Effector CD8-positive, alpha-beta T cell (primary cell): ENCODE data around the gene B4GALT5.
"Not testable (repeated sequence)": the region's sequence is repeated elsewhere in the genome, so short reads cannot be mapped to it uniquely, and the experiment has no call there.

ENCODE experiments used
- DNase-seq: peaks from one replicate; lab custom pipeline; 2025; lab: John Stamatoyannopoulos, UW

The B4GALT5 gene

DNA sequence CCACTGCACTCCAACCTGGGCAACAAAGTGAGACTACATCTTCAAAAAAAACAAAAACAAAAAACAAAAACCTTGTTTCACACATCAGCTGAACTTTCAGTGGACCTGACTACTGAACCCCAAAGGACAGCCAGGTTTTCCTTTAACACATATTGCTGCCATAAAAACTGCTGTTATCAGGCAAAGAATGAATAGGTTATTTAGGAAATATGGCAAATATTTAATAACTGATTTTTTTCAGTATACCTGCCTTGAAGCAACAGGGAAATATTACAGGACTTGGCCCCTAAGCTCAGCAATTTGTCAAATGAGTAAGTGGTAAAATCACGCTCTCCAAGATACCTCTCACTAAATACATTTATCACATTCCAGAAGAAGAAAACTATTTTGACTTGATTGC, 34.0 kb downstream of the B4GALT5 start:
- no peak for DNase-seq

DNA sequence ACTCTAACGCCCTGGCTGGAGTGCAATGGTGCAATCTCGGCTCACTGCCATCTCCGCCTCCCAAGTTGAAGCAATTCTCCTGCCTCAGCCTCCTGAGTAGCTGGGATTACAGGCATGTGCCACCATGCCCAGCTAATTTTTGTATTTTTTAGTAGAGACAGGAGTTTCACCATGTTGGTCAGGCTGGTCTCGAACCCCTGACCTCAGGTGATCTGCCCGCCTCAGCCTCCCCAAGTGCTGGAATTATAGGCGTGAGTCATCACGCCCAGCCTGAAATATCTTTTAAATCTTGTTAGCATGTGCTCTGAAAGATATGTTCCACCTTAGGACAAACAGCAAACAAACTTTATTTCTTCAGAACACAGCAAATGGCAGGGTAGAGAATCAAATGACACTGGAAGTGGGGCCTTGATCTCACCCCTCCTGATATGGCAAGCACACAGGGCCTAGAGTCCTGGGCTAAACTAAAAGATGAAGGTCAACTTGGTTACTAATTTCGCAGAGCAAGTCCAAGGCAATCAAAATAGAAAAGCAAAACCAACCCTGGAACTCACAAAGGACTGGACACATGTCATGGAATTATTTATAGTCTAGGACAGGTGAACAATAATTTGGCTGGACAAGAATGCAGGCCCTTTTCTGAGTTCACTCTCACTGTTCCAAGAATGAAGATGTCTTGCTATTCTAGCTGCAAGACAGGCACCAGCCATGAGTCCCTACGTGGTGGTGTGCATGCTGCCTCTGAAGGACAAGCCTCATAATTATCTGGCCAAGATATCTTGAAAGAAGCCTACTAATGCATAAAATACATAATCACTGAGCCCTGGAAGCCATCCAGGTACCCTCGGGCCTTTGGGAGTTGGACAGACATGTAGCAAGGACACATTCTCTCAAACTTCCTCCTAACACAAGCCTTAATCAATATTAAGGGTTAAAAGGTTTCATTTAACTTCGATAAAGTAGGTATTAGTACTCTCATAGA, 35.6 kb downstream of the B4GALT5 start:
- DNase-seq, result no peak

DNA sequence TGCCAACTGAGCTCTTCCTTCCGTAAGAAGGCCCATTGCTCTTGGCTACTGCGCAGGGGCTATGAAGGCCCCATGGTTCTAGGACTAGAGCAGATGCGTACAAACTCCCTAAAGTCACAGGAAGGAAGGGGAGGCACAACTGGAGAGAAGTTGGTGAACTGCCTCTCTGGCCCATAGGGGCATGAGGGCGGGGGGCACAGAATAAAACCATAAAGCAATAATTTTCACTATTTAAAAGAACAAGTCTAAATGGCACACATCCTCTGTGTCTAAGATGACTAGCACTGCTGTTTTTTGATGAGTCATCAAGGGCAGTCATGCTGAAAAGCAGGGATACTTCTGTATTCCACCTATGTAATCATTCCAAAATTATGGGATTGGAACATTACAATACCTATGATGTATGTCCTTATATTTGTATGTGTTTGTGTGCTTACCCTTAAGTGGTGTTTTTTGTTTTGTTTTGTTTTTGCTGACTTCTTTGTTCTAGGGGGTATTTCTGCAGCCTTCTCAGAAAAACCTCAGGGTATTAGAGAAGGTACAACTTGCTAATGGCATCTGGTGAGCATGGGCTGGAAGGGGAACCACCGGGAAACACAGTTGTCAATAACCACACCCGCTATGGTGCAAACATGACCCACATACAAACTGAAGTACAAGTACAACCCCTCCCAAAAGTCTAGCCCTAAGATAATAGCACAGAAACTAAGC, 36.9 kb downstream of the B4GALT5 start:
- DNase-seq, result no peak

- DNase-seq, result no peak
These were observed 38.1 kb downstream of the B4GALT5 start for GRCh38 chr20:49675368-49676151.

DNA sequence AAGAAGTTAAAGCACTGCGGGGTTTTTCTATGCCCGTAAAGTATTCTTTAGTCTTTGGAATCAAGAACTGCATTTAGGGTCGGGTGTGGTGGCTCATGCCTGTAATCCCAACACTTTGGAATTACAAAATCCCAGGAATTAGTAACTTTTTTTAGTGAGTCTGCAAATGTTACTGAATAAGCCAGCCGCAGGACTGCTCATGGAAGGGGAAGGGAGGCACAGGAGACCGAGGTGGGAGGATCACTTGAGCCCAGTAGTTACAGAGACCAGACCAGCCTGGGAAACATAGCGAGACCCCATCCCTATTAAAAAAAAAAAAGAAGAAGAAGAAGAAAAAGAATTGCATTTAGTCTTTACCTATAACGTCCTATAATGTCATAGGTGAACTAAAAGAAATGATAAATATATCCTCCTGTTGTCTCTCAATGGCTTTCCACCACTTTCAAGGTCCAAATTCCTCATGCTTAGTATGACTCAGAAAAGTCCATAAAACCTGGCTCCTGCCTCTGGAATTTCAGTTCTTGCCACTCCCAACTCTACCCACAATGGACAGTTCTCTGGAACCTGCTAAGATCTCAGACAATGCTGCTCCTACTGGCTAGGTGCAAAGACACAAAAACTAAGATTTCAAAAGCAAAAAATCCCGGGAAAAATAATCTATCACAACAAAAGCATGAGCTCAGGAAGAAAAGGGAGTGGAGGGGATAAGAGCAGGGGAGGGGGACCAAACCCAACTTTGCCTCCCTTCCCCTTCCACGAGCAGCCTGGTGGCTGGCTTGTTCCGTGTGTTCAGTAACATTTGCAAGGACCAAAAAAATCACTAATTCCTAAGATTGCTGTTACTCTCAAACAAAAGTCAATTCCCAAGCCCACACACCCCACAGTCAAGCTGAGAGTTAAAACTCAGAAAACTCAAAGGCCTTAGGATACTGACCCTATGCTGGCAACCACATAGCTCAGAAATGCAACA, 39.0 kb downstream of the B4GALT5 start:
- no peak for DNase-seq

- DNase-seq, result no peak
These were observed 41.5 kb downstream of the B4GALT5 start for GRCh38 chr20:49672096-49672664.

DNA sequence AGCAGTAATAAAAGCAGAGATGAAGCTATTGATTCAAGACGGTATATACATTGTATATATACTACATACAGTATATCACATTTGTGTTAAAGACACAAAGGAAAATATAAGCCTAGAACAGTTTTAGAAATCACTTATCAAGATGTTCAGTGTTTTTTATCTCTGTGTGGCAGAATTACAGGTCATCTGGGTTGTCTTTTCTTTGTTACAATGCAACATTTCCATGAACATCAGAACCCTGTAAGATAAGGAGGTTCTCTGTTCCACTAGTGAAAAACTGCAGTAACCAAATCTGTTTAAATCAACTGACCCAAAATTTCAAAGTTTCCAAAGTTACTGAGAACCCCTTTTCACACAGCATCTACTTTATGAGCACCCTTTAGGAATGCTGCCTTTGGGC, 42.2 kb downstream of the B4GALT5 start:
- no peak for DNase-seq

DNA sequence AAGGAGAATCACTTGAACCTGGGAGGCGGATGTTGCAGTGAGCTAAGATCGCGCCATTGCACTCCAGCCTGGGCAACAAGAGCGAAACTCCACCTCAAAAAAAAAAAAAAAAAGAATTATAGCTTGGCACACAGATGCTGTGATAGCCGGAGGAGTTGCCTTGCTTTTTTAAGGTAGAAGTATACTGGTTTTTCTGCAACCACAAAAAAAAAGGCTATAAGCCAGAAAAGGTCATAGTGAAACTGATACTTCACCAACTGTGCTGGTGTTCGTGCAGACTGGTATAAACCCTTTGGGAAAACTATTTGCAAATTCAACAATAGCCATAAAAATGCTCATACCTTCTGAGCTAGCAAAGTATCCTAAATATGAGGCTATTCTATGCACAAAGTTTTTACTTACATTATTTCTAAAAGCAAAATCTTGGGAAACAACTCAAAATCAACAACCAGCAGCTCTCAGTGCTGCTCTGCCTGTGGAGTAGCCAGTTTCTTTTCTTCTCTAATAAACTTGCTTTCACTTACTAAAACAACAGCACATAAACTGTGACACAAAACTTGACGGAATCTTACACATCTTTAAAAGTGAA, 44.0 kb downstream of the B4GALT5 start:
- no peak for DNase-seq

GRCh38 chr20:49668878-49669195, 44.8 kb downstream of the B4GALT5 start:
- not testable (repeated sequence) for DNase-seq

GRCh38 chr20:49668181-49668877, 45.3 kb downstream of the B4GALT5 start:
- peak; percentile 18 for DNase-seq

DNA sequence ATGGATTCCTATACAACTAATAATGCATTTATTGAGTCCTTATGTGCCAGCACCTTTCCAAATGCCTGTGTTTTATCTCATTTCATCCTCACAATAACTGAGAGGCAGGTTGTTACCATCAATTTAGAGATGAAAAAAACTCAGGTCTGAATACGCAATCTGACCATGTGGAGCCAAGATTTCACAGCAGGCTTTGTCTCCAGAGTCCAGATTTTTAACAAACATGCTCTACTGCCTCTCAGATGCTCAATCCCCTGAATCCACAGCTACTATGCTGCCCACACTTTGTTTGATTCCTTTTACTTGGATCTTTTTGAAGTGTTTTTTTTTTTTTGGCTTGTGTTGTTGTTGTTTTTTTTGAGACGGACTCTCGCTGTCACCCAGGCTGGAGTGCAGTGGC, 46.8 kb downstream of the B4GALT5 start:
- no peak for DNase-seq

DNA sequence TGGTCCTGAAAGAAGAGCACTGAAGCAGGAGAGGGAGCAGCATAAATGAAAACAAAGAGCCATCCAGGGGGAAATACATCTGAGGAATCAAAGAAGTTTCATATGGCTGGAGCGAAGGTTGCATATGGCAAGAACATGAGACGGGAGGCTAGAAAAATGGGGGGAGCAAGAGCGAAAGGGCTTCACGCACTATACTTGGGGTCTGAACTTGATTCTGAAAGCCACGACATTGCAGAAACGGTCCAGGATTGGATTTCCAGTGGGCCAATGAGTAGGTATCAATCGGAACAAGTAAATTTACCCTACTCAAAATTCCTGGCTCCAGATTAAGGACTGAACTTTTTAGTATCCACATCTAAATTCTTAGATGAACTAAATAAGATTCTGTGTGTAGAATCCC, 47.9 kb downstream of the B4GALT5 start:
- no peak for DNase-seq

- no peak for DNase-seq
These were observed 48.9 kb downstream of the B4GALT5 start for GRCh38 chr20:49664612-49665313.

- no peak for DNase-seq
These were observed 50.6 kb downstream of the B4GALT5 start for GRCh38 chr20:49663112-49663511.

- no peak for DNase-seq
These were observed 51.9 kb downstream of the B4GALT5 start for GRCh38 chr20:49661560-49662329.

GRCh38 chr20:49660912-49661311, 52.8 kb downstream of the B4GALT5 start:
- no peak for DNase-seq

DNA sequence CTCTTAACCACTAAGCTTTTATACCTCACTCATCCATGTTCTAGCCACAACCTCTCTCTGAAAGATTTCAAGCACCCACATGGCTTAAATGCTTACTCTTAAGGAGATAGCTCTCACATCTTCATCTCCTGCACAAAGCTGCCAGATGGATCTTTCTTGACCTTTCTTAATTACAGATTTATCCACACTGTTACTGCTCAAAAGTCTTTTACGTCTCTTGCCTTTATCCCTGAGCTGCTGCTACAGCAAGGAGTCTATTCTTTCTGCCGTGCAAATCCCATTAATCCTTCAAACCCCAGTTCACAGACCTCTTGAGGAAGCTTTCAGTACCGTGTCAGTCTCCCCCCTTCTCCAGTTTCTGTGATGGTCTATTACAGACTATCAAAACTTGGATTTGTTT, 54.6 kb downstream of the B4GALT5 start:
- DNase-seq, result no peak

DNA sequence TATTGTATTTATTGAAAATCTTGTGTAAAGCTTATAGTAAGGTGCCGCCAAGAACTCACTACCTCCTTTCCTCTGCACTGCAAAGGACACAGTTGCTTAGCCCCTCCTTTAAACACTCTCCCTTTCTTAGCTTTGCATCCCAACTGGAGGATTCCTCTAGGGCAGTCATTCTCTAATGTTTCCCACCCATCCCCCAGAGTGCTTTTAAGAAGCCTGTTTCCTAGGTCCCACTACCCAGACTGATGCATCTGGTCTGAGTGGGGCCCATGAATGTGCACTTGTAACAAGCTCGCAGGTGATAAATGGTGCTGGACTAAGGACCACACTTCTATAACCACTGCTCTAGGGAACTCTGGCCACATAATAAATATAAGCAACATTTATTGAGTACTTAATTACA, 55.2 kb downstream of the B4GALT5 start:
- DNase-seq, result no peak
